ENCODE results near the gene NUMB.

The NUMB gene

DNA sequence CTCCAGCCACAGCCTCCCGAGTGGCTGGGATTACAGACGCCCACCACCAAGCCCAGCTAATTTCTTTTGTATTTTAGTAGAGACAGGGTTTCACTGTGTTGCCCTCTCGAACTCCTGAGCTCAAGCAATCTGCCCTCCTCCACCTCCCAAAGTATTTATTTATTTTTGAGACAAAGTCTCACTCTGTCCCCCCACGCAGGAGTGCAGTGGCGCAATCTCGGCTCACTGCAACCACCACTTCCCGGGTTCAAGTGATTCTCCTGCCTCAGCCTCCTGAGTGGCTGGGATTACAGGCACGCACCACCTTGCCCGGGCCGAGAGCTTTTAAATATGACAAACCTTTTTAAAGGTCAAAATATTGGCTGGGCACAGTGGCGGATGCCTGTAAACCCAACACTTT lies 14.6 kb downstream of the NUMB start:
- Histone ChIP-seq H3K27me3 (replicated peaks; ENCODE audit: control insufficient read depth, insufficient read depth, low read length) (no peaks in the 10 kb centered on the region), H3K4me3 (replicated peaks; ENCODE audit: low read depth, low read length) (no peak overlapping the region), H3K36me3 (ENCODE audit: control insufficient read depth, insufficient read depth, low read length) (no peaks in the 10 kb centered on the region)
- TF ChIP-seq, protein P1, sequence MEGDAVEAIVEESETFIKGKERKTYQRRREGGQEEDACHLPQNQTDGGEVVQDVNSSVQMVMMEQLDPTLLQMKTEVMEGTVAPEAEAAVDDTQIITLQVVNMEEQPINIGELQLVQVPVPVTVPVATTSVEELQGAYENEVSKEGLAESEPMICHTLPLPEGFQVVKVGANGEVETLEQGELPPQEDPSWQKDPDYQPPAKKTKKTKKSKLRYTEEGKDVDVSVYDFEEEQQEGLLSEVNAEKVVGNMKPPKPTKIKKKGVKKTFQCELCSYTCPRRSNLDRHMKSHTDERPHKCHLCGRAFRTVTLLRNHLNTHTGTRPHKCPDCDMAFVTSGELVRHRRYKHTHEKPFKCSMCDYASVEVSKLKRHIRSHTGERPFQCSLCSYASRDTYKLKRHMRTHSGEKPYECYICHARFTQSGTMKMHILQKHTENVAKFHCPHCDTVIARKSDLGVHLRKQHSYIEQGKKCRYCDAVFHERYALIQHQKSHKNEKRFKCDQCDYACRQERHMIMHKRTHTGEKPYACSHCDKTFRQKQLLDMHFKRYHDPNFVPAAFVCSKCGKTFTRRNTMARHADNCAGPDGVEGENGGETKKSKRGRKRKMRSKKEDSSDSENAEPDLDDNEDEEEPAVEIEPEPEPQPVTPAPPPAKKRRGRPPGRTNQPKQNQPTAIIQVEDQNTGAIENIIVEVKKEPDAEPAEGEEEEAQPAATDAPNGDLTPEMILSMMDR (IDR thresholded peaks at IDR 0.05; ENCODE audit: insufficient read depth, low read length, poor library complexity, severe bottlenecking), result no peak
- no peak for DNase-seq (ENCODE audit: extremely low read depth, insufficient read length)

DNA sequence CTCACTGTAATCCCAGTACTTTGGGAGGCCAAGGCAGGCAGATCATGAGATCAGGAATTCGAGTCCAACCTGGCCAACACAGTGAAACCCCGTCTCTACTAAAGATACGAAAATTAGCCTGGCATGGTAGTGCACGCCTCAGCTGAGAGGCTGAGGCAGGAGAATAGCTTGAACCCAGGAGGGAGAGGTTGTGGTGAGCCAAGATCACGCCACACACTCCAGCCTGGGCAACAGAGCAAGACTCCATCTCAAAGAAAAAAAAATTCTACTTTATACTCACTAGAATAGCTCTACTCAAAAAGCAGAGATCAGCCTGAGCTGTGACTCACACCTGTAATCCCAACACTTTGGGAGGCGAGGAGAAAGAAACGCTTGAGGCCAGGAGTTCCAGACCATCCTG lies 17.1 kb downstream of the NUMB start:
- no peak for DNase-seq (ENCODE audit: extremely low read depth, insufficient read length)
- Histone ChIP-seq H3K4me3 (replicated peaks; ENCODE audit: low read depth, low read length) (no peak overlapping the region), H3K27me3 (replicated peaks; ENCODE audit: control insufficient read depth, insufficient read depth, low read length) (no peaks in the 10 kb centered on the region), H3K36me3 (ENCODE audit: control insufficient read depth, insufficient read depth, low read length) (no peaks in the 10 kb centered on the region)
- TF ChIP-seq, protein P1 (IDR thresholded peaks at IDR 0.05; ENCODE audit: insufficient read depth, low read length, poor library complexity, severe bottlenecking), result no peak

DNA sequence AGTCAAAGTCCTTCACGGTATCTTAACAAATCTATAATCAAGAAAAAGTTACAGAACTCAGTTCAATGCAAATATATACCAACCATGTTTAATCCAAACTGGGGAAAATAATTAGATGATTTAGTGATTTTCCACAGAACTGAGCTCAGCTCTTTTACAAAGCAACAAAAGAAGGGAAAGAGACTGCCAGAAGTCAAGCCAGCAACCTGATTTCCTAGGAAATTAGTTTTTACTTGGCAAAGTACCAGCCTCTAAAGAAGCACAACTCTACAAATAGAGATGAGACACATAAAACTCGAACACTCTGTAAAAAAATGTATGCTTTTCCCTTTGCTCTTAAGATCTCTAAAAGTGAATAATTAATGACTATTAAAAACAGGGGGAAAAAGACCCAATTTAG lies 19.4 kb downstream of the NUMB start:
- Histone ChIP-seq H3K4me3 (replicated peaks; ENCODE audit: low read depth, low read length) (no peak overlapping the region), H3K36me3 (ENCODE audit: control insufficient read depth, insufficient read depth, low read length) (no peaks in the 10 kb centered on the region), H3K27me3 (replicated peaks; ENCODE audit: control insufficient read depth, insufficient read depth, low read length) (no peaks in the 10 kb centered on the region)
- TF ChIP-seq, protein P1 (IDR thresholded peaks at IDR 0.05; ENCODE audit: insufficient read depth, low read length, poor library complexity, severe bottlenecking), result no peak
- DNase-seq (ENCODE audit: extremely low read depth, insufficient read length), result no peak

DNA sequence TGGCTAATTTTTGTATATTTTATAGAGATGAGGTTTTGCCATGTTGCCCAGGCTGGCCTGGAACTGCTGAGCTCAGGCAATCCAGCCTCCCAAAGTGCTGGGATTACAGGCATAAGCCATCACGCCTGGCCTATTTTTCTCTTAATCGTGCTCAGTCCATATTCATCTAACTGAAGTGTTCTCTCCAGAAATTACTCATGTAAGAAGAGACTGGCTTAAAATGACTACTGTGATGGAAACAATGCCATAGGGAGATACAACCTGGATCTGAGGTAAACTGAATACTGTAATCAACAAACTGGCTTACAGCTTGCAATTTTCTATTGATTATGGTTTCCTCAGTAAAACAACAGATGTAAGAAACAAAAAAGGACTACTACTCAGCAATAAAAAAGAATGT lies 21.1 kb downstream of the NUMB start:
- H3K36me3 ChIP-seq (ENCODE audit: control insufficient read depth, insufficient read depth, low read length), result no peaks in the 10 kb centered on the region

DNA sequence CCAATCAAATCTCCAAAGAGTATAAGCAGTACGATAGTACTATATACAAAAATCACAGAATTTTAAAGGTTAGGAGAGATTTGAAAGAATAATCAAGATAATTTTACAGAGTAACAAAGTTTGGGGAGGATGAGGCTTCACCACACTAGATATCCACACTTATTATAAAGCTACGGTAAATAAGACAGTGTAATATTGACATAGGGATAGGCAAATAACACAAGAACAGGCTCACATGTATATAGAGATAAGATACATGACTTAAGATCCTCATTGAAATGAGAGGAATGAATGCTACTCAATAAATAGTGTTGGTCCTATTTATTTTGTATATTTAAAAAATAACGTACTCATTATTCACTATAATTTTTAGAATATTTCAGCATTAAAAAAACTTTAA lies 26.2 kb downstream of the NUMB start:
- TF ChIP-seq, protein P1 (IDR thresholded peaks at IDR 0.05; ENCODE audit: insufficient read depth, low read length, poor library complexity, severe bottlenecking), result no peak
- Histone ChIP-seq H3K27me3 (replicated peaks; ENCODE audit: control insufficient read depth, insufficient read depth, low read length) (no peaks in the 10 kb centered on the region), H3K4me3 (replicated peaks; ENCODE audit: low read depth, low read length) (no peak overlapping the region), H3K36me3 (ENCODE audit: control insufficient read depth, insufficient read depth, low read length) (no peaks in the 10 kb centered on the region)
- no peak for DNase-seq (ENCODE audit: extremely low read depth, insufficient read length)

More for the DNA sequence above, 21.1 kb downstream of the NUMB start:
- Histone ChIP-seq H3K4me3 (replicated peaks; ENCODE audit: low read depth, low read length) (no peak overlapping the region), H3K27me3 (replicated peaks; ENCODE audit: control insufficient read depth, insufficient read depth, low read length) (no peaks in the 10 kb centered on the region)
- TF ChIP-seq, protein P1 (IDR thresholded peaks at IDR 0.05; ENCODE audit: insufficient read depth, low read length, poor library complexity, severe bottlenecking), result no peak
- DNase-seq (ENCODE audit: extremely low read depth, insufficient read length), result no peak

DNA sequence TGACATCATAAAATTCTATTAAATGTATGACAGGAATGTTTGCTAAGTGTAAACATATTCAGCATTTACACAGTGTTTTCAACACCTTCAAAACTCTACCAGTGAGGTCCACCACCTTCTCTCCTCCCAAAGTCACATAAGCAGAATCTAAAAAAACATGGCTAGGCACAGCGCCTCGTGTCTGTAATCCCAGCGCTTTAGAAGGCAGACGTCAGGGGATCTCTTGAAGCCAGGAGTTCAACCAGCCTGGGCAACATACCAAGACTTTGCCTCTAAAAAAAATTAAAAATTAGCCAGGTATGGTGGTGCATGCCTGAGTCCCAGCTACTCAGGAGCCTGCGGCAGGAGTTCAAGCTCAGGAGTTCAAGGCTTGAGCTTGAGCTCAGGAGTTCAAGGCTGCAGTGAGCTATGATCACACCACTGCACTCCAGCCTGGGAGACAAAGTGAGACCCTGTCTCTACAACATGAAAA lies 30.0 kb downstream of the NUMB start:
- TF ChIP-seq, protein P1 (IDR thresholded peaks at IDR 0.05; ENCODE audit: insufficient read depth, low read length, poor library complexity, severe bottlenecking), result no peak
- Histone ChIP-seq H3K4me3 (replicated peaks; ENCODE audit: low read depth, low read length) (no peak overlapping the region), H3K27me3 (replicated peaks; ENCODE audit: control insufficient read depth, insufficient read depth, low read length) (no peaks in the 10 kb centered on the region), H3K36me3 (ENCODE audit: control insufficient read depth, insufficient read depth, low read length) (no peaks in the 10 kb centered on the region)
- DNase-seq (ENCODE audit: extremely low read depth, insufficient read length), result no peak

Measured in GM06990 (cell line).